ENCODE measurements around the gene CDH1. TPM values are rescaled to one million over a fixed set of nuclear protein-coding genes. Genes with fewer than 3 reads are reported as not detected.
A peak's percentile ranks its signal among the peaks of the same experiment; 100 is the strongest.
"Not testable (repeated sequence)": the region's sequence is repeated elsewhere in the genome, so short reads cannot be mapped to it uniquely, and the experiment has no call there.

Gene CDH1
- total RNA-seq, 1 donor from 2014 or later: 0.35 TPM

DNA sequence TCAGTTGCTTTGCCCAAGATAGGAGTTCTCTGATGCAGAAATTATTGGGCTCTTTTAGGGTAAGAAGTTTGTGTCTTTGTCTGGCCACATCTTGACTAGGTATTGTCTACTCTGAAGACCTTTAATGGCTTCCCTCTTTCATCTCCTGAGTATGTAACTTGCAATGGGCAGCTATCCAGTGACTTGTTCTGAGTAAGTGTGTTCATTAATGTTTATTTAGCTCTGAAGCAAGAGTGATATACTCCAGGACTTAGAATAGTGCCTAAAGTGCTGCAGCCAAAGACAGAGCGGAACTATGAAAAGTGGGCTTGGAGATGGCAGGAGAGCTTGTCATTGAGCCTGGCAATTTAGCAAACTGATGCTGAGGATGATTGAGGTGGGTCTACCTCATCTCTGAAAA, 97.5 kb downstream of the CDH1 start:
- H3K27me3 Mint-ChIP-seq (ENCODE audit: low read depth): no peaks in the 10 kb centered on the region
- H3K36me3 Mint-ChIP-seq (ENCODE audit: low read depth): no peaks in the 10 kb centered on the region
- H3K27ac Mint-ChIP-seq (ENCODE audit: unreplicated experiment): no peak overlapping the region
- no peak for DNase-seq (ENCODE audit: low spot score)
- no peak overlapping the region for H3K4me3 Mint-ChIP-seq (ENCODE audit: unreplicated experiment)
- H3K9me3 Mint-ChIP-seq (ENCODE audit: low read depth): no peaks in the 10 kb centered on the region
- H3K4me1 Mint-ChIP-seq (ENCODE audit: low read depth): no peaks in the 10 kb centered on the region
- TF ChIP-seq, protein P1, sequence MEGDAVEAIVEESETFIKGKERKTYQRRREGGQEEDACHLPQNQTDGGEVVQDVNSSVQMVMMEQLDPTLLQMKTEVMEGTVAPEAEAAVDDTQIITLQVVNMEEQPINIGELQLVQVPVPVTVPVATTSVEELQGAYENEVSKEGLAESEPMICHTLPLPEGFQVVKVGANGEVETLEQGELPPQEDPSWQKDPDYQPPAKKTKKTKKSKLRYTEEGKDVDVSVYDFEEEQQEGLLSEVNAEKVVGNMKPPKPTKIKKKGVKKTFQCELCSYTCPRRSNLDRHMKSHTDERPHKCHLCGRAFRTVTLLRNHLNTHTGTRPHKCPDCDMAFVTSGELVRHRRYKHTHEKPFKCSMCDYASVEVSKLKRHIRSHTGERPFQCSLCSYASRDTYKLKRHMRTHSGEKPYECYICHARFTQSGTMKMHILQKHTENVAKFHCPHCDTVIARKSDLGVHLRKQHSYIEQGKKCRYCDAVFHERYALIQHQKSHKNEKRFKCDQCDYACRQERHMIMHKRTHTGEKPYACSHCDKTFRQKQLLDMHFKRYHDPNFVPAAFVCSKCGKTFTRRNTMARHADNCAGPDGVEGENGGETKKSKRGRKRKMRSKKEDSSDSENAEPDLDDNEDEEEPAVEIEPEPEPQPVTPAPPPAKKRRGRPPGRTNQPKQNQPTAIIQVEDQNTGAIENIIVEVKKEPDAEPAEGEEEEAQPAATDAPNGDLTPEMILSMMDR (IDR thresholded peaks at IDR 0.05): no peak

DNA sequence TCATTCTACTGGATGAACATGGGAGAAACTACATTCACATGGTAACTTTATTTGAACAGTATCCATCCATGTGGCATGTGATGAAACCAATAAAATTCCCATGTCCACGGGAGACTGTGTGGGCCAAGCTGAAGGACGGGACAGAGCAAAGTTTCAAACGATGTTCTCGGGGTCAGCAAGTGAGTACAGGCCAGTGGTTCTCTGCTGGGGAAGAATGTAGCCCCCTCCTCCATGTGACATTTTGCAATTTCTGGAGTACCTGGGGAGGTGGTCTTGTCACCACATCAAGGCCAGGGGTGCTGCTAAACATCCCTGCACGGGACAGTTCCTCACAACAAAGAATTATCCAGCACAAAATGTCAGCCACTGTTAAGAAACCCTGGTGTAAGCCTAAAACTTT, 98.9 kb downstream of the CDH1 start:
- no peak overlapping the region for H3K4me3 Mint-ChIP-seq (ENCODE audit: unreplicated experiment)
- TF ChIP-seq, protein P1 (IDR thresholded peaks at IDR 0.05): no peak
- no peak overlapping the region for H3K27ac Mint-ChIP-seq (ENCODE audit: unreplicated experiment)
- no peaks in the 10 kb centered on the region for H3K4me1 Mint-ChIP-seq (ENCODE audit: low read depth)
- H3K27me3 Mint-ChIP-seq (ENCODE audit: low read depth): no peaks in the 10 kb centered on the region
- no peaks in the 10 kb centered on the region for H3K9me3 Mint-ChIP-seq (ENCODE audit: low read depth)
- no peaks in the 10 kb centered on the region for H3K36me3 Mint-ChIP-seq (ENCODE audit: low read depth)
- no peak for DNase-seq (ENCODE audit: low spot score)

DNA sequence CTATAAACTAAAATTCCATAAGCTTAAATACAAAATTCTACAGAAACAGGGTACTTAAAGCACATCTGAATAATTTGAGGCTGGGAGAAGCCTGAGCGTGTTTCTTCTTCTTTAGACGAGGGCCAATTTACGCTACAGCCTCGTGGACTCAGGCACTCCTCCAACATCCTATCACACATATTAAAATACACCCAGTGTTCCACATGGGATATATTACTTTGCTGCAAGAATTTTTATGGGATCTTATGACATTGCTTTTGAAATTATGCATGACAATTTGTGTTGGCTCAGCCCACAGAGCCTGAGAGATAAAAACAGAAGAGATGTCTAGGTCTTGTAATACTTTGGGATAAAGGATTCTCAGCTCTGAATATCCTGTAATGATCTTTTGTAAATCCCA, 102.7 kb downstream of the CDH1 start:
- TF ChIP-seq, protein P1 (IDR thresholded peaks at IDR 0.05): no peak
- peaks cover 12% of the 10 kb centered on the region for H3K4me1 Mint-ChIP-seq (ENCODE audit: low read depth)
- no peaks in the 10 kb centered on the region for H3K27me3 Mint-ChIP-seq (ENCODE audit: low read depth)
- DNase-seq (ENCODE audit: low spot score): no peak
- H3K27ac Mint-ChIP-seq (ENCODE audit: unreplicated experiment): no peak overlapping the region
- H3K9me3 Mint-ChIP-seq (ENCODE audit: low read depth): no peaks in the 10 kb centered on the region
- H3K4me3 Mint-ChIP-seq (ENCODE audit: unreplicated experiment): no peak overlapping the region
- H3K36me3 Mint-ChIP-seq (ENCODE audit: low read depth): no peaks in the 10 kb centered on the region

DNA sequence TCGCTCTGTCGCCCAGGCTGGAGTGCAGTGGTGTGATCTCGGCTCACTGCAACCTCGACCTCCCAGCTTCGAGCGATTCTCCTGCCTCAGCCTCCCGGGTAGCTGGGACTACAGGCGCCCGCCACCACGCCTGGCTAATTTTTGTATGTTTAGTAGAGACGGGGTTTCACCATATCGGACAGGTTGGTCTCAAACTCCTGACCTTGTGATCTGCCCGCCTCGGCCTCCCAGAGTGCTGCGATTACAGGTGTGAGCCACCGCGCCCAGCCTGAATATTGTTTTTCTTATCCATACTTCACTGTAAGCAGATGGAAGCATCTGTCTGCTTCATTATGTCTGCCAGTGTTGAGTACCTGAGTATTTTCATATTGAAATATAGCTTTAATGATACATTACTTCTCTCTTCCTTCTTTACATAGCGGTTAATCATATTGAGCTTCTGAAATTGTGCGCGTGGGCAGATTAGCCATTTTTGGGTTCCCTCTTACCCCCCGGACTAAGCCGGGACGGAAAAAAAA, 105.9 kb downstream of the CDH1 start:
- not testable (repeated sequence) for H3K9me3 Mint-ChIP-seq (ENCODE audit: low read depth); H3K27me3 Mint-ChIP-seq (ENCODE audit: low read depth); DNase-seq (ENCODE audit: low spot score); H3K36me3 Mint-ChIP-seq (ENCODE audit: low read depth)
- peak overlapping the region; percentile 90 for H3K4me3 Mint-ChIP-seq (ENCODE audit: unreplicated experiment)
- peaks cover 18% of the 10 kb centered on the region for H3K4me1 Mint-ChIP-seq (ENCODE audit: low read depth)
- peak overlapping the region; percentile 89 for H3K27ac Mint-ChIP-seq (ENCODE audit: unreplicated experiment)

DNA sequence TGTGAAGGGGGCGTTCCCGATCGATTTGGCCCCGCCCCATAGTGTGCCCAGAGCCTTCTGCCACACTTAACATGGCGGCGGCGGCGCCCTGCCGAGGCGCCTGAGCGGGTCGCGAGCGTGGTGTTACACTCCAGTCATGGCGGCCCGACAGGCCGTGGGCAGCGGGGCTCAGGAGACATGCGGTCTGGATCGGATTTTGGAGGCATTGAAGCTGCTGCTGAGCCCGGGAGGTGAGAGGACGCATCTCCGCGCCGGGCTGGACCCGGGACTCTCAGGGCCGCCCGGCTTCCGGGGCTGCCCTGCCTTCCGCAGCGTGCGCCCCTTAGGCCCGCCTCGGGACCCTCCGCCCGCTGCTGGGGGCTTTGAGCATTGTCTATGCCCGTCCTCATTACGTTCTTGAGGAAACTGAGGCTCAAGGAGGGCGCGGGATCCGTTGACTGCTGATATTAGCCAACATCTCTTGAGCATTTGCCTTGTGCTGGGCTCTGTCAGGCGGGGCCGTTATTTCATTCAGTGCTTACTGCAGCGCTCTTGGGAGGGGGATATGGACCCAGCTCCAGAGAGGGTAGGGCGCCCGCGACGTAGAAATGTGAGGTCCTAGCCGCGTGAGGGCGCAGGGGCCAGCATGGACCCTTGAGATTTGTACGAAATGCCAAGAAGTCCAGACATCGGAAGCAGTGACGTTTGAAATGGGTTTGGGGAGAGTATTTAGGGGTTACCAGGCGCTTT, 106.6 kb downstream of the CDH1 start, which contains the start of gene TANGO6:
TSS of gene TANGO6 (plus strand) at position 50 of the 729 bp plus-strand sequence. CDS start at position 137, 87 bp downstream.
- peak within 1 kb of the TSS; percentile 89 for H3K27ac Mint-ChIP-seq (ENCODE audit: unreplicated experiment)

More for the DNA sequence above, 106.6 kb downstream of the CDH1 start, which contains the start of gene TANGO6:
- TF ChIP-seq, protein P1 (IDR thresholded peaks at IDR 0.05): peak; percentile 72
- Mint-ChIP-seq H3K36me3 (ENCODE audit: low read depth) (no peaks in the 10 kb centered on the region), H3K4me3 (ENCODE audit: unreplicated experiment) (peak within 1 kb of the TSS; percentile 90), H3K27me3 (ENCODE audit: low read depth) (no peaks in the 10 kb centered on the region), H3K9me3 (ENCODE audit: low read depth) (no peaks in the 10 kb centered on the region), H3K4me1 (ENCODE audit: low read depth) (peaks cover 18% of the 10 kb centered on the region)
- peak; percentile 94 for DNase-seq (ENCODE audit: low spot score)
